Activated naive CD8-positive, alpha-beta T cell (primary cell): ENCODE results near the gene SLFN12L.
A peak's percentile ranks its signal among the peaks of the same experiment; 100 is the strongest.
"Not testable (repeated sequence)": the region's sequence is repeated elsewhere in the genome, so short reads cannot be mapped to it uniquely, and the experiment has no call there.

Experiments
- H3K27ac Mint-ChIP-seq: one replicate; pipeline ENCODE4 v1.8.0; 2021; ENCODE audit warnings: mixed read lengths
- H3K27me3 Mint-ChIP-seq: one replicate; pipeline ENCODE4 v1.8.0; 2021; ENCODE audit warnings: mixed read lengths
- H3K36me3 Mint-ChIP-seq: one replicate; pipeline ENCODE4 v1.8.0; 2021; ENCODE audit warnings: mixed read lengths
- H3K4me1 Mint-ChIP-seq: one replicate; pipeline ENCODE4 v1.8.0; 2021; ENCODE audit warnings: low read depth, mixed read lengths
- H3K4me3 Mint-ChIP-seq: one replicate; pipeline ENCODE4 v1.8.0; 2021; ENCODE audit warnings: mild to moderate bottlenecking, mixed read lengths
- H3K9me3 Mint-ChIP-seq: one replicate; pipeline ENCODE4 v1.8.0; 2021; ENCODE audit warnings: low read depth, mixed read lengths

SLFN12L gene

DNA sequence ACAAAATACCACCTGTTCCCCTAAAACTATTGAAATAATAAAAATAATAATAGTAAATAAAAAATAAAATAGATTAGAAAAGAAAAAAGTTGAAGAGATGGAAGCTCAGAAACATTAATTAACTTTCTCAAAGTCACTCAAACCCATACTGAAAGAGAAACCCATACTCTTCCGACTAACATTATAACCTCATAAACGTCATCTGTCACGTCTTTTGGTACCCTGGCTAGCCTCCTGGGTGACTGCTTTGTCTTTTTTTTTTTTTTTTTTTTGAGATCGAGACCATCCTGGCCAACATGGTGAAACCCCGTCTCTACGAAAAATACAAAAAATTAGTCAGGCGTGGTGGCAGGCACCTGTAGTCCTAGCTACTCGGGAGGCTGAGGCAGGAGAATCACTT, 7.6 kb downstream of the SLFN12L start:
- no peak overlapping the region for H3K4me3 Mint-ChIP-seq
- peaks cover 84% of the 10 kb centered on the region for H3K4me1 Mint-ChIP-seq
- H3K27me3 Mint-ChIP-seq, result no peaks in the 10 kb centered on the region
- peak overlapping the region; percentile 17 for H3K27ac Mint-ChIP-seq
- no peaks in the 10 kb centered on the region for H3K9me3 Mint-ChIP-seq
- peaks cover 21% of the 10 kb centered on the region for H3K36me3 Mint-ChIP-seq

DNA sequence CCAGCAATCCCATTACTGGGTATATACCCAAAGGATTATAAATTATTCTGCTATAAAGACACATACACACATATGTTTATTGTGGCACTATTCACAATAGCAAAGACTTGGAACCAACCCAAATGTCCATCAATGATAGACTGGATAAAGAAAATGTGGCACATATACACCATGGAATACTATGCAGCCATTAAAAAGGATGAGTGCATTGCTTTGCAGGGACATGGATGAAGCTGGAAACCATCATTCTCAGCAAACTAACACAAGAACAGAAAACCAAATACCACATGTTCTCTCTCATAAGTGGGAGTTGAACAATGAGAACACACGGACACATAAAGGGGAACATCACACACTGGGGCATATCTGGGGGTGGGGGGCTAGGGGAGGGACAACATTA, 8.2 kb downstream of the SLFN12L start:
- peaks cover 84% of the 10 kb centered on the region for H3K4me1 Mint-ChIP-seq
- peaks cover 21% of the 10 kb centered on the region for H3K36me3 Mint-ChIP-seq
- H3K4me3 Mint-ChIP-seq, result peak overlapping the region; percentile 50
- not testable (repeated sequence) for H3K27me3 Mint-ChIP-seq, H3K9me3 Mint-ChIP-seq
- H3K27ac Mint-ChIP-seq, result peak overlapping the region; percentile 76

DNA sequence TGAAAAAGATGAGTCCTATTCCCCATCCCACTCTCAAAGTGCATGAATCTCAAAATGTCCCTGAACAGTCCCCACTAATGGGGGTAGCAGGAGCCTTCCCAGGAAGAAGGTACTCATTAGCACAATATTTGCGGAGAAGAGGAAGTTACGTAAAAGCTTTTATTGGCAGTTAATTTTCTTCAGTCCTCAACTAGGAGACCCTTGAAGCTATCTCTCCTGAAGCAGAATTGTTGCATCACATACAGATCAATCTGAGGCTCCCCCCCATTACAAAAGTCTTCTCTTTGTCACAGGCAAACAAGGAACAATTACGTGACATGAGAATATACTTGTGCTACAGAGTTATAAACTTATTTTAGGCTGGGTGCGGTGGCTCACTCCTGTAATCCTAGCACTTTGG, 14.2 kb downstream of the SLFN12L start:
- H3K36me3 Mint-ChIP-seq, result peaks cover 30% of the 10 kb centered on the region
- H3K27me3 Mint-ChIP-seq, result no peaks in the 10 kb centered on the region
- H3K4me1 Mint-ChIP-seq, result peaks cover 96% of the 10 kb centered on the region
- no peaks in the 10 kb centered on the region for H3K9me3 Mint-ChIP-seq
- peak overlapping the region; percentile 88 for H3K27ac Mint-ChIP-seq
- peak overlapping the region; percentile 69 for H3K4me3 Mint-ChIP-seq

DNA sequence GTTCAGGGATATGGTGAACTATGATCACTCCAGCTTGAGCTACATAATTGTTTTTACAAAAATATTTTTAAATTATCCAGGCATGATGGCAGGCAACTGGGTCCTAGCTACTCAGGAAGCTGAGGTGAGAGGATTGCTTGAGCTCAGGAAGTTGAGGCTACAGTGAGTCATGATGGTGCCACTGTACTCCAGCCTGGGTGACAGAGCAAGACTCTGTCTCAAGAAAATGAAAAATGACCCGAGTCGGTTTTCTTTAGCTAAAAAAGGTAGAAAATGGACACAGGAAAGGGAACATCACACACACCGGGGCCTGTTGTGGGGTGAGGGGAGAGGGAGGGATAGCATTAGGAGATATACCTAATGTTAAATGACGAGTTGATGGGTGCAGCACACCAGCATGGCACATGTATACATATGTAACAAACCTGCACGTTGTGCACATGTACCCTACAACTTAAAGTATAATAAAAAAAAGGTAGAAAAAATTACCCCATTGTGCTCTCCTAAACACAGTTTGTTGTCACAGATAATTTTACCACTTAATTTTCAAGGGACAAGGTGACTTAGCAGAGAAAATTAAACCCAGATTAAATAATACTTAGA, 15.7 kb downstream of the SLFN12L start:
- not testable (repeated sequence) for H3K9me3 Mint-ChIP-seq, H3K27me3 Mint-ChIP-seq
- Mint-ChIP-seq H3K36me3 (peaks cover 30% of the 10 kb centered on the region), H3K4me1 (peaks cover 96% of the 10 kb centered on the region), H3K4me3 (peak overlapping the region; percentile 80), H3K27ac (peak overlapping the region; percentile 98)

DNA sequence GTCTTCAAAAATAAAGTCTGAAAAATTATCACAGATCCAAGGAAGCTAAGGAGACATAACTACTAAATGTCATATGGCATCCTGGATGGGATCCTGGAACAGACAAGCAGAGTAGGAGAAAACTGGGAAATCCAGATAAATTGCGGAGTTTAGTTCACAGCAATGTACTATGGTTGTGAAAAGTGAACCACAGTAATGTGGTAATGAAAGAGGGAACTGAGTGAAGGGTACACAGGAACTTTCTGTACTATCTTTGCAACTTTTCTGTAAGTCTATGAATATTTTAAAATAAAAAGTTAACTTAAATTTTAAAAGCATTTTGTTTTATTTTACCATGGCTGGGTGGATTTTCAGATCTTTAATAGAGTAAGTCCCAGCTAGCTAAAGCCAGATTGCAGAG, 16.3 kb downstream of the SLFN12L start:
- no peaks in the 10 kb centered on the region for H3K9me3 Mint-ChIP-seq
- peak overlapping the region; percentile 98 for H3K27ac Mint-ChIP-seq
- H3K4me3 Mint-ChIP-seq, result peak overlapping the region; percentile 80
- H3K4me1 Mint-ChIP-seq, result peaks cover 94% of the 10 kb centered on the region
- H3K27me3 Mint-ChIP-seq, result no peaks in the 10 kb centered on the region
- peaks cover 26% of the 10 kb centered on the region for H3K36me3 Mint-ChIP-seq

DNA sequence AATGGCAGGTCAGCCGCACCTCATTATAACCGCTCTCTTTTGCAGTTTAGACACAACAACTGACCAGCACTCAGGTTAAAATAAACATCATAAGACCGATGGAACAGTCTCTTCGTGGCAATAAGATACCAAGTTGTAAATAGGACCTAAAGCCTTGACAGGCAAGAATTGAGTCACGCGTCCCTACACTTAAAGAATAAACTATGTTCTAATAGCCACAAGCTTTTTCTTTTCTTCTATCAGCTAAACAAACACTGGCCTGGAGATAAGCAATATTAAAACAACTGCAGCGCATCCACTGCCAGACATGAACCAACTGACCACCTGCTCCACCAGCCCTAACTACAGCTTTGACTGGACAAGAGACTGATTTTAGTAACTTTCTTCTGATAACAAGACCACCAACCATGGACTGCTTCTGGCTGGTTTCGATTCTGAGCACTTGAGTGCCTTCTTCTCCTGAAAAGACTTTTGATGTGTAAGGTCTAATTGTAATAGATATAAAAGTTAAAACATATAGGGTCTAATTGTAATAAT, 17.5 kb downstream of the SLFN12L start:
- Mint-ChIP-seq H3K4me3 (peak overlapping the region; percentile 55), H3K27ac (peak overlapping the region; percentile 78), H3K4me1 (peaks cover 91% of the 10 kb centered on the region), H3K9me3 (no peaks in the 10 kb centered on the region), H3K27me3 (no peaks in the 10 kb centered on the region), H3K36me3 (peaks cover 23% of the 10 kb centered on the region)

DNA sequence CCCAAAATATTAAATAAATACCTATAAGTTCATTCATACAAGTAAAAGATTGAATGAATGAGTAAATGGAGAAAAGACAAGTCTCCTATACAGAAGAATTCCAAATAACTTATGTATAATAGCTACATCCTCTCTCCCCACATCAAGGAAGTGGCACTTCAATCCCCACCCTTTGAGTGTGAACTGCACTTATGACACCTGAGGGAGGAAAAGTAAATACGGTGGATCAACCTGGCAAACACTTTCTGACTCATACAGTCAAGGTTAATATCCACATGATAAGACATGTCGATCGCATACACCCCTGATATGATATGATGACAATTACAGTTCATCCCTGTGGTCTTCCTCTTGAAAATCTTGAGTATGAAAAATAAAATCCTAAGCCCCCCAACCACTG, 18.0 kb downstream of the SLFN12L start:
- Mint-ChIP-seq H3K9me3 (no peaks in the 10 kb centered on the region), H3K4me3 (peak overlapping the region; percentile 55)

DNA sequence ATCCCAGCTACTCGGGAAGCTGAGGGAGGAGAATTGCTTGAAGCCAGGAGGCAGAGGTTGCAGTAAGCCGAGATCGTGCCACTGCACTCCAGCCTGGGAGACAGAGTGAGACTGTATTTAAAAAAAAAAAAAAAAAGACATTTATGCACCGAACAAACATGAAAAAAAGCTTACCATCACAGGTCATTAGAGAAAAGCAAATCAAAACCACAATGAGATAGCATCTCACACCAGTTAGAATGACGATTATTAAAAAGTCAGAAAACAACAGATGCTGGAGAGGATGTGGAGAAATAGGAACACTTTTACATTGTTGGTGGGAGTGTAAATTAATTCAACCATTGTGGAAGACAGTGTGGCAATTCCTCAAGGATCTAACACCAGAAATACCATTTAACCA, 19.0 kb downstream of the SLFN12L start:
- peaks cover 90% of the 10 kb centered on the region for H3K4me1 Mint-ChIP-seq
- peak overlapping the region; percentile 64 for H3K4me3 Mint-ChIP-seq
- peaks cover 17% of the 10 kb centered on the region for H3K36me3 Mint-ChIP-seq
- not testable (repeated sequence) for H3K27me3 Mint-ChIP-seq, H3K9me3 Mint-ChIP-seq
- H3K27ac Mint-ChIP-seq, result peak overlapping the region; percentile 54

More for the DNA sequence above, 18.0 kb downstream of the SLFN12L start:
- H3K27ac Mint-ChIP-seq, result peak overlapping the region; percentile 78
- peaks cover 91% of the 10 kb centered on the region for H3K4me1 Mint-ChIP-seq
- H3K36me3 Mint-ChIP-seq, result peaks cover 22% of the 10 kb centered on the region
- H3K27me3 Mint-ChIP-seq, result no peaks in the 10 kb centered on the region

DNA sequence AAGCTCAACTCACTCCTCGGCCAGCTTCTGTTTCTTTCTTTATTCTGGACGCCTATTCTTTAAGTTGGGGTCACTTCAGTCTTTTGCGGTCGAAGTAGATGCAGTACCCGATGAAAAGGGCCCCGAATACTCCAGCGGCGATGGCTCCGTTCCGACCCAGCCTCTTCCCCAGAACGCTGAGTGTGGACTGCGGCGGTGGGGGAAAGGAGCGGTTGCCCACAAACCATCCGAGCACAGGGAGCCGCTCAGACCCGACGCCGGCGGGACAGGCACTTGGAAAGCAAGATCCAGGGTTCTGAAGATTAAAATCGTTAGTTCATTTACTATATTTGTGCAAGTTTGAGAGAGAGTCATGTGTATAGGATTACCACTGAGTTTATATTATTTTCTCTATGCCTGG, 22.5 kb downstream of the SLFN12L start:
- Mint-ChIP-seq H3K4me1 (peaks cover 78% of the 10 kb centered on the region), H3K27ac (peak overlapping the region; percentile 19), H3K27me3 (no peaks in the 10 kb centered on the region), H3K36me3 (peaks cover 18% of the 10 kb centered on the region), H3K4me3 (no peak overlapping the region), H3K9me3 (no peaks in the 10 kb centered on the region)

DNA sequence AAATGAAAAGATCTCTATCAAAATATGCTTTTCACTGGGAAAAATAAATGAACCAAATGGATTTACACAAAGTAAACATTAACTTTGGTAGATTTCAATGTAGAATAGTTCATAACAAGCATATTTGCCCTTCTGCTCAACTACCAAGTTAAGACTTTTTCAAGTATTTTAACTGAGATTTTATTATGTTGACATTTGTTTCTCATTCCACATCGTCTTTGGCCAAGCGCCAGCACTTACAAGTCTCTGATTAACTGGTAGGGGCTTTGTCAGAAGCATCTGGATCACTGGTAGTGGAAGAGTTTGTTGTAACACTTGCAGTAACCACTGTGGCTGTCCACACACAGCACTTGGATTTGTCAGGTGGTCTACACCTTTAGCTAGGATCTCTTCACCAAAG, 22.9 kb downstream of the SLFN12L start:
- H3K9me3 Mint-ChIP-seq, result no peaks in the 10 kb centered on the region
- peaks cover 76% of the 10 kb centered on the region for H3K4me1 Mint-ChIP-seq
- no peaks in the 10 kb centered on the region for H3K27me3 Mint-ChIP-seq
- no peak overlapping the region for H3K4me3 Mint-ChIP-seq
- peaks cover 16% of the 10 kb centered on the region for H3K36me3 Mint-ChIP-seq
- peak overlapping the region; percentile 19 for H3K27ac Mint-ChIP-seq

DNA sequence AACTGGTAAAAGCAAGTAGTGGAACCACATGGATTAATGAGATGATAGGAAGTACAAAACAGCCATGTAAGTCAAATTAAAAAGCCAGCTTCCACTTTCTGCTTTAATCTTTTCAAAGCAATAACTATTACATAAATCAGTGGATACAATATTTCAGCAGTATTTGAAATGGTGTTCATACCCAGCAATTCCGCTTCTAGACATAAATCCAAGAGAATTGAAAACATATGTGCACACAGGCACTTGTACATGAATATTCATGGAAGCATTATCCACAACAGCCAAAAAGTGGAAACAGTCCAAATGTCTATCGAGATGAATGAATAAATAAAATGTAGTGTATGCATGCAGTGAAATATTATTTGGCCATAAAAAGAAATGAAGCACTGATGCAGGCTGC, 27.4 kb downstream of the SLFN12L start:
- Mint-ChIP-seq H3K9me3 (peaks cover 8% of the 10 kb centered on the region), H3K4me1 (peaks cover 44% of the 10 kb centered on the region), H3K27ac (no peak overlapping the region), H3K36me3 (peaks cover 18% of the 10 kb centered on the region), H3K27me3 (no peaks in the 10 kb centered on the region), H3K4me3 (no peak overlapping the region)

DNA sequence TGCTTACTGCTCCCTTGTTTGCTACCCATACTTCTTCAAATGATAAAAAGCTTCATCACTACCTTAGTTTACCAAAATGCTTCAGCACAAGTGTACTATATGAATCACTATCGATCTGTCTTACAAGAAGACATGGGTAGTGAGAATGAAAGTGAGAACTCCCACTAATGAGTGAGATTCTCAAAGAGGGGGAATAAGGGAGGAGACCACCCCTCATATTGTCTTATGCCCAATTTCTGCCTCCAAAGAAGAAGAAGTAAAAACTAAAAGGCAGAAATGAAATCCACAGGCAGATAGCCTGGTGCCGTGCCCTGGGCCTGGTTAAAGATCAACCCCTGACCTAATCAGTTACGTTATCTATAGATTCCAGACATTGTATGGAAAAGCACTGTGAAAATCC, 29.8 kb downstream of the SLFN12L start:
- not testable (repeated sequence) for H3K4me3 Mint-ChIP-seq, H3K9me3 Mint-ChIP-seq, H3K27ac Mint-ChIP-seq, H3K27me3 Mint-ChIP-seq
- peaks cover 30% of the 10 kb centered on the region for H3K4me1 Mint-ChIP-seq
- peaks cover 16% of the 10 kb centered on the region for H3K36me3 Mint-ChIP-seq

DNA sequence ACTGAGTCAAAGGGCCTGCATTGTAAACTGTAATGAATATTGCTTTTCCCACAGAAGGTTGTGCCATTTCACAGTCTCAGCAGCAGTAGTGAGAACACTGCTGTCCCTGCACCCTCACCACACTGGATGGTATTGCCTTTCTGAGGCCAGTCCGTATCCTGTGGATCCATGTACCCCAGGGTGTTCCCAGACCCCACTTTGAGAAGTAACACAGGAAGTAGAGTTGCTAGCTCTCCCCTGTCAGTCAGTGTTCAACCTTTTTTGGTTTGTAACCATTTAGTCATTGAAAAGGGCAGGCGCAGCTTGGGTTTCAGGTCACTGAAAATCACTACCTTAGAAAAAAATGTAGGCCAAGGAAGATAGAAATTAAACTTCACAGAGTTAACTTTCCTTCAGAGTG, 37.9 kb downstream of the SLFN12L start:
- Mint-ChIP-seq H3K4me1 (peaks cover 66% of the 10 kb centered on the region), H3K27ac (peak overlapping the region; percentile 43), H3K27me3 (no peaks in the 10 kb centered on the region), H3K4me3 (no peak overlapping the region), H3K9me3 (peaks cover 7% of the 10 kb centered on the region), H3K36me3 (peaks cover 12% of the 10 kb centered on the region)

DNA sequence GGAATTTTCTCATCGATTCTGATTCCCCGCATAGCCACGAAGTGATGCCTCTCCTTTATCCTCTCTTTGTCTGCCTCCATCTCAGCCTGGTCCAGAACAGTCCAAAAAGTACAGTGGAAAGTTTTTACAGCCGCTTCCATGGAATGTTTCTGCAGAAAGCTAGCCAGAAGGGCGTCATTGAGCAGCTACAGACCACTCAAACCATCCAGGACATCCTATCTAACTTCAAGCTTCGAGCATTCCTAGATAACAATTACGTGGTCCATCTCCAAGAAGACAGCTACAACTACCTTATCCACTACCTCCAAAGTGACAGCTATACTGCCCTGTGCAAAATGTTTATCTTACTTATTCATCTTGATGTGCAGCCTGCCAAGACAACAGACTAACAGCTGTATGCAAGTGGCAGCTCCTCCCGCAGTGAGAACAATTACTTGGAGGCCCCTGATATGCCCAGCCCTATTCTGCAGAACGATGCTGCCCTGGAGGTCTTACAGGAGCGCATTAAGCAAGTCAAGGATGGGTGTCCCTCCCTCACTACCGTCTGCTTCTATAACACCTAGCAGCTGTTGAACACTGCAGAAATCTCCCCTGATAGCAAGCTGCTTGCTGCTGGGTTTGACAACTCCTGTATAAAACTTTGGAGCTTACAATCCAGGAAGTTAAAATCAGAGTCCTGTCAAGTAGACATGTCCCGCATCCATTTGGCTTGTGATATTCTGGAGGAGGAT, 38.9 kb downstream of the SLFN12L start:
- peaks cover 68% of the 10 kb centered on the region for H3K4me1 Mint-ChIP-seq
- H3K4me3 Mint-ChIP-seq, result peak overlapping the region; percentile 65
- peak overlapping the region; percentile 68 for H3K27ac Mint-ChIP-seq
- H3K36me3 Mint-ChIP-seq, result peaks cover 14% of the 10 kb centered on the region
- no peaks in the 10 kb centered on the region for H3K27me3 Mint-ChIP-seq
- peaks cover 7% of the 10 kb centered on the region for H3K9me3 Mint-ChIP-seq

DNA sequence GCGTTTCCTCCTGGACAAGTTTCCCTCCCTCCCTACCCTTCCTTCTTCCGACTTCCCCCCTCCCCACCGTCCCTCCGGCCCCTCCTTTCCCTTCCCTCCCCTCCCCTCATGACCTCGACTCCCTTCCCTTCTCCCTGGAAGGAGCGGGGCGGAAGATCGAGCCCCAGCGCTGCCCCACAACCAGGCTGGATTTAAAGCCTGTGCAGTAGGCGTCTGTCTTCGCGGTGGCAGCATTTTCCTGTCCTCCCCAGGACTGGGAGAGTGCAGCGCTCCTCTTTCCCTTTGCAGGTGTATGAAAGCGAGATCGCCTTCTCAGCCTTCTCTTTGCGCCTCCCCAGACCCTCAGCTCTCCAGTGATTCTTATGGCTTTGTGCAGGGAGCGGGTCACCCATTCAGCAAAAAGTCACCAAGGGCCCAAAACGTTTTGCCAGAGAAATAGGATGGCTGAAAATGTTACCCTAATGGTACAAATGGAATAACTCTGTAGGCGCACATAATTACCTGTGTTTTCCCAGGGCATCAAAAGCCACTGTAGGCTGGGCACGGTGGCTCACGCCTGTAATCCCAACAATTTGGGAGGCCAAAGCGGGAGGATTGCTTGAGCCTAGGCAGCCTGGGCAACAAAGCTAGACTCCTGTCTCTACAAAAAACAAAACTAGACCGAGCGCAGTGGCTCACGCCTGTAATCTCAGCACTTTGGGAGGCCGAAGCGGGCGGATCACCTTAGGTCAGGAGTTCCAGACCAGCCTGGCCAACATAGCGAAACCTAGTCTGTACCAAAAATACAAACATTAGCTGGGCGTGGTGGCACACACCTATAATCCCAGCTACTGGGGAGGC, 40.8 kb downstream of the SLFN12L start:
- Mint-ChIP-seq H3K4me1 (peaks cover 69% of the 10 kb centered on the region), H3K9me3 (peaks cover 4% of the 10 kb centered on the region), H3K4me3 (peak overlapping the region; percentile 70), H3K36me3 (peaks cover 10% of the 10 kb centered on the region), H3K27ac (peak overlapping the region; percentile 41), H3K27me3 (no peaks in the 10 kb centered on the region)
